WTC11 (cell line): Measurements from ENCODE around the gene PDE8A. TPM values are rescaled to one million over a fixed set of nuclear protein-coding genes. Genes with fewer than 3 reads are reported as not detected.
"Not testable (repeated sequence)": the region's sequence is repeated elsewhere in the genome, so short reads cannot be mapped to it uniquely, and the experiment has no call there.

Source experiments
- ATAC-seq: fragments of 200-7000 bp; cut with Tn5 transposase; 2 replicates; pipeline ENCODE4 v1.10.0; 2021; ENCODE audit warnings: mild to moderate bottlenecking, moderate library complexity
- CTCF ChIA-PET: fragments of 300-600 bp; sonication (Branson Sonifier 250); formaldehyde crosslinking; loops from one replicate; lab custom pipeline; 2021; ENCODE audit warnings: antibody characterized with exemption; lab: Charles Lee
- POLR2A ChIA-PET: fragments of 350-600 bp; sonication (Branson Sonifier 250); formaldehyde crosslinking; loops from one replicate; lab custom pipeline; 2021; ENCODE audit warnings: antibody characterized with exemption; lab: Charles Lee
- DNase-seq: peaks from one replicate; pipeline ENCODE4 v3.0.0; 2021; ENCODE audit warnings: low spot score
- H3K27ac Mint-ChIP-seq: 2 replicates; pipeline ENCODE4 v1.8.0; 2021; ENCODE audit warnings: mixed read lengths
- H3K27me3 Mint-ChIP-seq: 2 replicates; pipeline ENCODE4 v1.8.0; 2021; ENCODE audit warnings: low read depth, mild to moderate bottlenecking, moderate library complexity, mixed read lengths
- H3K36me3 Mint-ChIP-seq: 2 replicates; pipeline ENCODE4 v1.8.0; 2021; ENCODE audit warnings: mixed read lengths
- H3K4me1 Mint-ChIP-seq: 2 replicates; pipeline ENCODE4 v1.8.0; 2022; ENCODE audit warnings: mixed read lengths
- H3K4me3 Mint-ChIP-seq: 2 replicates; pipeline ENCODE4 v1.8.0; 2021; ENCODE audit warnings: mild to moderate bottlenecking, moderate library complexity, mixed read lengths
- H3K9me3 Mint-ChIP-seq: 2 replicates; pipeline ENCODE4 v1.8.0; 2021; ENCODE audit warnings: mixed read lengths
- FOXK1 ChIP-seq: sonication (generic); formaldehyde crosslinking; IDR thresholded peaks from 2 replicates; pipeline ENCODE4 v1.8.0; 2022; ENCODE audit warnings: mild to moderate bottlenecking, moderate library complexity, missing genetic modification reagents
- GRHL2 ChIP-seq: fragments of 250-450 bp; sonication (Bioruptor Pico); IDR thresholded peaks from 2 replicates; pipeline ENCODE4 v1.8.0; 2022; ENCODE audit warnings: mild to moderate bottlenecking, moderate library complexity; ENCODE audit not compliant: insufficient replicate concordance, severe bottlenecking
- JUN ChIP-seq: sonication (generic); formaldehyde crosslinking; IDR thresholded peaks from 2 replicates; pipeline ENCODE4 v1.8.0; 2023; ENCODE audit warnings: mild to moderate bottlenecking, missing genetic modification reagents
- MYBL2 ChIP-seq: sonication (generic); formaldehyde crosslinking; IDR thresholded peaks from 2 replicates; pipeline ENCODE4 v1.8.1; 2023; ENCODE audit warnings: mild to moderate bottlenecking, moderate library complexity, missing genetic modification reagents
- RORB ChIP-seq: fragments of 250-450 bp; sonication (Bioruptor Pico); IDR thresholded peaks from 2 replicates; pipeline ENCODE4 v1.9.0; 2021; ENCODE audit warnings: mild to moderate bottlenecking
- ZNF219 ChIP-seq: sonication (generic); formaldehyde crosslinking; IDR thresholded peaks from 2 replicates; pipeline ENCODE4 v1.8.0; 2023; ENCODE audit warnings: missing genetic modification reagents, mild to moderate bottlenecking, borderline replicate concordance
- ZNF671 ChIP-seq: fragments of 250-450 bp; sonication (Bioruptor Pico); IDR thresholded peaks from 2 replicates; pipeline ENCODE4 v1.8.0; 2021; ENCODE audit warnings: mild to moderate bottlenecking
- total RNA-seq: library from RNA; stranded (reverse); gene quantifications from 3 replicates; pipeline ENCODE4 v1.2.3, GENCODE V29; 2021
- TF ChIP-seq, protein P1 (sequence below): fragments of 200-600 bp; IDR thresholded peaks from 2 replicates; pipeline ENCODE4 v1.8.0; 2022; ENCODE audit warnings: antibody characterized with exemption
- TF ChIP-seq, protein P2 (sequence below): sonication (generic); formaldehyde crosslinking; IDR thresholded peaks from 2 replicates; pipeline ENCODE4 v1.8.0; 2023; ENCODE audit warnings: mild to moderate bottlenecking, missing genetic modification reagents
- TF ChIP-seq, protein P3 (sequence below): sonication (generic); formaldehyde crosslinking; IDR thresholded peaks from 2 replicates; pipeline ENCODE4 v1.8.1; 2023; ENCODE audit warnings: mild to moderate bottlenecking, missing genetic modification reagents, borderline replicate concordance

The PDE8A gene
- total RNA-seq, 1 experiment from 2014 or later, result 13.9 TPM

DNA sequence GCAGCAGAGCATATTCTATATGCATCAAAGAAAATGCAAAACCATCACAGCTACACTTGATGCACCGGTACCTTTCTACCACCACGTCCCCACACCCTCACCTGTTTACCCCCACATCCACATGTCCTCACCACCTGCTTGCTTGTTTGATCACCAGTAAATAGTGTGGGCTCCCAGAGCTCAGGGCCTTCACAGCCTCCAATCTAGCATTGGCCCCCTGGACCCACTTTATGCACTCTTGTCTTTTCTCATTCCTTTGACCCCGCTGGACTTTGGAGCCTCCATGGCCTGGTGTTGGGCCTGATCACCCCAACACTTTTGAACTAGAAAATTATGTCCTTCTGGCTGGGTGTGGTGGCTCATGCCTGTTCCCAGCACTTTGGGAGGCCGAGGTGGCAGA, 190.1 kb downstream of the PDE8A start:
- DNase-seq, result no peak
- Mint-ChIP-seq H3K9me3 (peaks cover 39% of the 10 kb centered on the region), H3K36me3 (peaks cover 25% of the 10 kb centered on the region), H3K4me1 (peaks cover 7% of the 10 kb centered on the region), H3K4me3 (no peak overlapping the region), H3K27ac (no peak overlapping the region), H3K27me3 (peaks cover 14% of the 10 kb centered on the region; the same call in 1 of the 2 replicates)
- no peak for ATAC-seq
- ChIA-PET CTCF (no interaction called here), POLR2A (no interaction called here)
- TF ChIP-seq MYBL2 (CRISPR knock-in tag) (no peak), GRHL2 (CRISPR knock-in tag) (no peak)
- TF ChIP-seq, protein P1, sequence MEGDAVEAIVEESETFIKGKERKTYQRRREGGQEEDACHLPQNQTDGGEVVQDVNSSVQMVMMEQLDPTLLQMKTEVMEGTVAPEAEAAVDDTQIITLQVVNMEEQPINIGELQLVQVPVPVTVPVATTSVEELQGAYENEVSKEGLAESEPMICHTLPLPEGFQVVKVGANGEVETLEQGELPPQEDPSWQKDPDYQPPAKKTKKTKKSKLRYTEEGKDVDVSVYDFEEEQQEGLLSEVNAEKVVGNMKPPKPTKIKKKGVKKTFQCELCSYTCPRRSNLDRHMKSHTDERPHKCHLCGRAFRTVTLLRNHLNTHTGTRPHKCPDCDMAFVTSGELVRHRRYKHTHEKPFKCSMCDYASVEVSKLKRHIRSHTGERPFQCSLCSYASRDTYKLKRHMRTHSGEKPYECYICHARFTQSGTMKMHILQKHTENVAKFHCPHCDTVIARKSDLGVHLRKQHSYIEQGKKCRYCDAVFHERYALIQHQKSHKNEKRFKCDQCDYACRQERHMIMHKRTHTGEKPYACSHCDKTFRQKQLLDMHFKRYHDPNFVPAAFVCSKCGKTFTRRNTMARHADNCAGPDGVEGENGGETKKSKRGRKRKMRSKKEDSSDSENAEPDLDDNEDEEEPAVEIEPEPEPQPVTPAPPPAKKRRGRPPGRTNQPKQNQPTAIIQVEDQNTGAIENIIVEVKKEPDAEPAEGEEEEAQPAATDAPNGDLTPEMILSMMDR, result no peak
- TF ChIP-seq, protein P2, sequence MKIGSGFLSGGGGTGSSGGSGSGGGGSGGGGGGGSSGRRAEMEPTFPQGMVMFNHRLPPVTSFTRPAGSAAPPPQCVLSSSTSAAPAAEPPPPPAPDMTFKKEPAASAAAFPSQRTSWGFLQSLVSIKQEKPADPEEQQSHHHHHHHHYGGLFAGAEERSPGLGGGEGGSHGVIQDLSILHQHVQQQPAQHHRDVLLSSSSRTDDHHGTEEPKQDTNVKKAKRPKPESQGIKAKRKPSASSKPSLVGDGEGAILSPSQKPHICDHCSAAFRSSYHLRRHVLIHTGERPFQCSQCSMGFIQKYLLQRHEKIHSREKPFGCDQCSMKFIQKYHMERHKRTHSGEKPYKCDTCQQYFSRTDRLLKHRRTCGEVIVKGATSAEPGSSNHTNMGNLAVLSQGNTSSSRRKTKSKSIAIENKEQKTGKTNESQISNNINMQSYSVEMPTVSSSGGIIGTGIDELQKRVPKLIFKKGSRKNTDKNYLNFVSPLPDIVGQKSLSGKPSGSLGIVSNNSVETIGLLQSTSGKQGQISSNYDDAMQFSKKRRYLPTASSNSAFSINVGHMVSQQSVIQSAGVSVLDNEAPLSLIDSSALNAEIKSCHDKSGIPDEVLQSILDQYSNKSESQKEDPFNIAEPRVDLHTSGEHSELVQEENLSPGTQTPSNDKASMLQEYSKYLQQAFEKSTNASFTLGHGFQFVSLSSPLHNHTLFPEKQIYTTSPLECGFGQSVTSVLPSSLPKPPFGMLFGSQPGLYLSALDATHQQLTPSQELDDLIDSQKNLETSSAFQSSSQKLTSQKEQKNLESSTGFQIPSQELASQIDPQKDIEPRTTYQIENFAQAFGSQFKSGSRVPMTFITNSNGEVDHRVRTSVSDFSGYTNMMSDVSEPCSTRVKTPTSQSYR, result no peak

DNA sequence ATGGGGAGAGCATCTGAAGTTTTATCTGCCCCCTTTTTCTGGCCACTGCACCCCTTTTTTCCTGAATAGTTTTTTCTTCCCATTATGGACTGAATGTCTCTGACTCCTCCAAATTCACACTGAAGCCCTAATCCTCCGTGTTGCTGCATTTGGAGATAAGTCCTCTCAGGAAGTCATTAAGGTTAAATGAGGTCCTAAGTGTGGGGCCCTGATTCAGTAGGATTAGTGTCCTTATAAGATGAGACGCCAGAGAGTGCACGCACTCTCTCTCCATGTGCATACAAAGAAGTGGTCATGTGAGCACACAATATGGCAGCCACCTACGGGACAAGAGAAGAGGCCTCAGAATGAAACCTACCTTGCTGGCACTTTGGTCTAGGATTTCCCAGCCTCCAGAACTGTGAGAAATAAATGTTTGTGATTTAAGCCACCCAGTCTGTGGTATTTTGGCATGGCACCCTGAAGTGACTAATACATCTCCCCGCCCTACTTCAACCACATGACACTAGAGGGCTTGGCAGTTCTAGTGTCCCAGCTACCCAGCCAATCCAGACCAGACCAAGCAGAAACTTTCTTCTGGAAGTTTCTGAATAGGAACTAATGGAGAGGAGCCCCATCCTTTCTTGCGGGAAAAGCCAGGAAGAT, 191.3 kb downstream of the PDE8A start:
- TF ChIP-seq, protein P3, sequence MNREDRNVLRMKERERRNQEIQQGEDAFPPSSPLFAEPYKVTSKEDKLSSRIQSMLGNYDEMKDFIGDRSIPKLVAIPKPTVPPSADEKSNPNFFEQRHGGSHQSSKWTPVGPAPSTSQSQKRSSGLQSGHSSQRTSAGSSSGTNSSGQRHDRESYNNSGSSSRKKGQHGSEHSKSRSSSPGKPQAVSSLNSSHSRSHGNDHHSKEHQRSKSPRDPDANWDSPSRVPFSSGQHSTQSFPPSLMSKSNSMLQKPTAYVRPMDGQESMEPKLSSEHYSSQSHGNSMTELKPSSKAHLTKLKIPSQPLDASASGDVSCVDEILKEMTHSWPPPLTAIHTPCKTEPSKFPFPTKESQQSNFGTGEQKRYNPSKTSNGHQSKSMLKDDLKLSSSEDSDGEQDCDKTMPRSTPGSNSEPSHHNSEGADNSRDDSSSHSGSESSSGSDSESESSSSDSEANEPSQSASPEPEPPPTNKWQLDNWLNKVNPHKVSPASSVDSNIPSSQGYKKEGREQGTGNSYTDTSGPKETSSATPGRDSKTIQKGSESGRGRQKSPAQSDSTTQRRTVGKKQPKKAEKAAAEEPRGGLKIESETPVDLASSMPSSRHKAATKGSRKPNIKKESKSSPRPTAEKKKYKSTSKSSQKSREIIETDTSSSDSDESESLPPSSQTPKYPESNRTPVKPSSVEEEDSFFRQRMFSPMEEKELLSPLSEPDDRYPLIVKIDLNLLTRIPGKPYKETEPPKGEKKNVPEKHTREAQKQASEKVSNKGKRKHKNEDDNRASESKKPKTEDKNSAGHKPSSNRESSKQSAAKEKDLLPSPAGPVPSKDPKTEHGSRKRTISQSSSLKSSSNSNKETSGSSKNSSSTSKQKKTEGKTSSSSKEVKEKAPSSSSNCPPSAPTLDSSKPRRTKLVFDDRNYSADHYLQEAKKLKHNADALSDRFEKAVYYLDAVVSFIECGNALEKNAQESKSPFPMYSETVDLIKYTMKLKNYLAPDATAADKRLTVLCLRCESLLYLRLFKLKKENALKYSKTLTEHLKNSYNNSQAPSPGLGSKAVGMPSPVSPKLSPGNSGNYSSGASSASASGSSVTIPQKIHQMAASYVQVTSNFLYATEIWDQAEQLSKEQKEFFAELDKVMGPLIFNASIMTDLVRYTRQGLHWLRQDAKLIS, result no peak
- TF ChIP-seq RORB (CRISPR knock-in tag), result no peak
- no peak for TF ChIP-seq ZNF219 (CRISPR knock-in tag)
- TF ChIP-seq MYBL2 (CRISPR knock-in tag), result no peak
- TF ChIP-seq JUN (CRISPR knock-in tag), result no peak
- TF ChIP-seq ZNF671 (CRISPR knock-in tag), result no peak
- no peak for TF ChIP-seq FOXK1 (CRISPR knock-in tag)
- TF ChIP-seq, protein P2, result no peak
- TF ChIP-seq, all 79 proteins: peak for 0
- Mint-ChIP-seq H3K4me3 (no peak overlapping the region), H3K27ac (no peak overlapping the region), H3K4me1 (peaks cover 1% of the 10 kb centered on the region), H3K9me3 (peaks cover 36% of the 10 kb centered on the region), H3K27me3 (peaks cover 14% of the 10 kb centered on the region; the same call in 1 of the 2 replicates), H3K36me3 (peaks cover 25% of the 10 kb centered on the region)
- DNase-seq (no peak), ATAC-seq (no peak)
- CTCF ChIA-PET, result no interaction called here
- POLR2A ChIA-PET, result no interaction called here

DNA sequence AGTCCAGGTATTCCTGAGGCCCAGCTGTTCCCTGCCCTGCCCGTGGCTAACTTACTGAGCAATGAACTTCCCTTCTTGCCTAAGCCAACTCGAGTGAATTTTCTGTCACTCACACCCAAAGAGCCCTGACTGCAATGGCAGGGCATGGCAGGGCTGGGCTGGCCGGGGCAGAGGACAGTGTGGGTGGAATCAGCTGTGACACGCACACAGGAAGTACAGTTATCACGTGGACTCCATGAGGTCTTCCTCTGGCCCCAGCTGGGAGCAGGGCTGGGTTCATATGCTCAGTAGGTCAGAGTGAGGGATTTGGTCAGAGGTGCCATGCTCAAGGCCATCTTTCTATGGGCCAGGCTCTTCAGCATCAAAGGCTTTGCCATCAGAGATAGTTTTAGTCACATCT, 192.0 kb downstream of the PDE8A start:
- H3K4me3 Mint-ChIP-seq, ATAC-seq, H3K4me1 Mint-ChIP-seq, POLR2A ChIA-PET, H3K27ac Mint-ChIP-seq, DNase-seq, CTCF ChIA-PET: not testable (repeated sequence)
- H3K27me3 Mint-ChIP-seq, result peaks cover 14% of the 10 kb centered on the region; the same call in 1 of the 2 replicates
- H3K36me3 Mint-ChIP-seq, result peaks cover 25% of the 10 kb centered on the region
- peaks cover 36% of the 10 kb centered on the region for H3K9me3 Mint-ChIP-seq
